GM12878 (cell line): Measurements from ENCODE around the gene DCK. TPM values are rescaled to one million over a fixed set of nuclear protein-coding genes. Genes with fewer than 3 reads are reported as not detected.
"Not testable (repeated sequence)": the region's sequence is repeated elsewhere in the genome, so short reads cannot be mapped to it uniquely, and the experiment has no call there.

Experiments used
- ATAC-seq: fragments of 200-7000 bp; cut with Tn5 transposase; 3 replicates; pipeline ENCODE4 v1.9.1; 2020; ENCODE audit warnings: mild to moderate bottlenecking, moderate library complexity
- BruUV-seq: library from RNA; stranded (reverse); fragments of 400-500 nt; replicated peaks from 2 replicates; lab custom pipeline; 2021; lab: Mats Ljungman, UMichigan
- CTCF ChIA-PET: fragments of 300-600 bp; sonication (Branson Sonifier 250); formaldehyde crosslinking; extraction: SDS; loops from one replicate; lab custom pipeline; 2021; ENCODE audit warnings: inconsistent platforms; lab: Yijun Ruan, JAX
- POLR2A ChIA-PET: fragments of 350-600 bp; formaldehyde crosslinking; extraction: SDS; loops from one replicate; lab custom pipeline; 2021; ENCODE audit warnings: inconsistent platforms; lab: Charles Lee
- RAD21 ChIA-PET: fragments of 300-600 bp; sonication (Branson Sonifier 250); formaldehyde crosslinking; loops from one replicate; lab custom pipeline; 2023; ENCODE audit warnings: antibody characterized with exemption; ENCODE audit not compliant: unreplicated experiment; lab: Charles Lee
- SMC1A ChIA-PET: fragments of 300-600 bp; sonication (Branson Sonifier 250); formaldehyde crosslinking; loops from one replicate; lab custom pipeline; 2023; ENCODE audit not compliant: unreplicated experiment, uncharacterized antibody; lab: Charles Lee
- DNase-seq: peaks from one replicate; pipeline ENCODE4 v3.0.0-alpha.2; 2011; ENCODE audit warnings: low read depth, low spot score
- FAIRE-seq: peaks from 3 replicates; lab custom pipeline; 2011; peaks lifted over from hg19 to GRCh38; lab: Jason Lieb, UNC
- H2AFZ ChIP-seq: 2 replicates; pipeline ENCODE4 v1.6.0; 2011; ENCODE audit warnings: low read depth, low read length, control low read depth; ENCODE audit not compliant: control insufficient read depth
- H3K27ac ChIP-seq: 2 replicates; pipeline ENCODE4 v1.5.1; 2011; ENCODE audit warnings: control low read depth; ENCODE audit not compliant: control insufficient read depth, insufficient read depth
- H3K27me3 ChIP-seq, 2 experiments: replicated peaks in 1 of 2; 2 replicates each; pipeline versions ENCODE4 v1.6.0 to v1.6.1; 2011; ENCODE audit warnings: low read length in 1 of 2; ENCODE audit not compliant: control insufficient read depth in 2 of 2, insufficient read depth in 2 of 2
- H3K36me3 ChIP-seq, 2 experiments: 2 replicates each; pipeline ENCODE4 v1.5.1; 2011; ENCODE audit warnings: low read length in 1 of 2; ENCODE audit not compliant: control insufficient read depth in 2 of 2, insufficient read depth in 2 of 2
- H3K4me1 ChIP-seq: 2 replicates; pipeline ENCODE4 v1.6.1; 2011; ENCODE audit warnings: mild to moderate bottlenecking, low read length, moderate library complexity, mixed read lengths; ENCODE audit not compliant: control insufficient read depth, insufficient read depth
- H3K4me2 ChIP-seq: 2 replicates; pipeline ENCODE4 v1.6.0; 2011; ENCODE audit warnings: control low read depth; ENCODE audit not compliant: control insufficient read depth, insufficient read depth
- H3K4me3 ChIP-seq: fragments of 200-600 bp; sonication (generic); 2 replicates; pipeline ENCODE4 v1.5.1; 2016
- H3K79me2 ChIP-seq: 2 replicates; pipeline ENCODE4 v1.6.0; 2011; ENCODE audit warnings: low read length; ENCODE audit not compliant: control insufficient read depth, insufficient read depth
- H3K9ac ChIP-seq: 2 replicates; pipeline ENCODE4 v1.8.0; 2011; ENCODE audit warnings: low read length, control low read depth, mixed read lengths; ENCODE audit not compliant: control insufficient read depth, insufficient read depth
- H3K9me3 ChIP-seq: replicated peaks from 3 replicates; pipeline ENCODE4 v1.5.1; 2011; ENCODE audit warnings: mild to moderate bottlenecking, low read length; ENCODE audit not compliant: control insufficient read depth, insufficient read depth
- H4K20me1 ChIP-seq: 2 replicates; pipeline ENCODE4 v1.6.0; 2011; ENCODE audit not compliant: control insufficient read depth, insufficient read depth
- HDGF ChIP-seq: fragments of 450-650 bp; IDR thresholded peaks from 2 replicates; pipeline ENCODE4 v1.6.1; 2016; ENCODE audit warnings: antibody characterized with exemption
- POLR2A ChIP-seq: IDR thresholded peaks from 2 replicates; pipeline ENCODE4 v1.6.1; 2011; ENCODE audit warnings: low read depth, mild to moderate bottlenecking, low read length
- WGBS: methylation state at CpG from one replicate; pipeline ENCODE4 v1.1.6; 2016; ENCODE audit warnings: low lambda C conversion rate; ENCODE audit not compliant: insufficient replicate concordance, insufficient coverage; ENCODE audit errors: missing lambda C conversion rate; 5-methylcytosine and 5-hydroxymethylcytosine counted together
- in situ Hi-C: fragments of 300-500 bp; cut with MboI; formaldehyde crosslinking; loops from 9 replicates; pipeline ENCODE4 v1.14.3; 2018; ENCODE audit warnings: mixed read lengths
- intact Hi-C: fragments of 100-400 bp; cut with micrococcal nuclease; formaldehyde crosslinking; loops from one replicate; pipeline ENCODE4 v1.14.2; 2022; ENCODE audit not compliant: unreplicated experiment
- polyA plus RNA-seq, 11 experiments: library from polyadenylated mRNA; depleted of rRNA in 4 of 11; unstranded in 6 of 11; stranded (reverse) in 5 of 11; fragments of >200 nt; fragmentation: Nextera tagmentation in 4 of 11; fragmentation: Illumina TruSeq in 1 of 11; extraction: Ambion mirVana in 4 of 11; extraction: Trizol in 1 of 11; gene quantifications; 1 replicate in 1 of 11; 2 replicates in 10 of 11; pipeline versions ENCODE4 v1.2.1 to v1.2.3, GENCODE V29; 2011 to 2016; ENCODE audit warnings: inconsistent platforms in 2 of 11, missing spikeins in 2 of 11, low read depth in 1 of 11
- total RNA-seq, 4 experiments: library from RNA; depleted of rRNA in 3 of 4; stranded (reverse); fragments of >200 nt in 3 of 4; fragmentation: Illumina TruSeq in 1 of 4; extraction: Trizol in 1 of 4; gene quantifications; 2 replicates each; pipeline versions ENCODE4 v1.2.1 to v1.2.3, GENCODE V29; 2013 to 2021

Gene DCK
- total and polyA plus RNA-seq, 10 of the 15 experiments (the other 5 are each of a cell fraction or from before 2014, with no cell fraction given): 20.0 to 69.4 (median 26.2) TPM

DNA sequence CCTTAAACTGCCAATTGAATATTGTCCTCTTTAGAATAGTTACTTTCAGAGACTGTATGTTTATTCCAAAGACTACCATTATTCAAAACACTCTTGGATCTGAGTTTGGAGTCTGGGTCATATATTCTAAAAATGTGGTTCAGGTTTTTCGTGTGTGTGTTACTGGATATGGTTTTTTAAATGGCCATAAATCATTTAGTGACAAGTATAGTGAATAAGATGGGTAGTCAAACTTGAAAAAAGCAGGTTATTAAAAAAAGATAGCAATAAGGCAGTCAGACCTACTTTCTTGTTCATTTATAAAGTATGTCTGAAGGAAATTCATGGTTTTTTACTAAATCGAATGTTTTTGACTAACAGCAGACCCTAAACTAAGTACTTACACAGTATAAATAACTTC lies 59.3 kb downstream of the DCK start:
- Histone ChIP-seq H3K4me2 (no peak overlapping the region), H3K4me1 (no peaks in the 10 kb centered on the region), H3K79me2 (no peaks in the 10 kb centered on the region), H3K4me3 (no peak overlapping the region), H4K20me1 (no peaks in the 10 kb centered on the region), H3K36me3 (no peaks in the 10 kb centered on the region), H3K27me3 (no peaks in the 10 kb centered on the region), H3K9ac (no peak overlapping the region), H2AFZ (no peak overlapping the region), H3K9me3 (no peaks in the 10 kb centered on the region), H3K27ac (no peak overlapping the region)
- WGBS: 49% methylated on average over 2 of the region's 2 CpGs
- TF ChIP-seq POLR2A (no peak), HDGF (no peak)
- FAIRE-seq (no peak), ATAC-seq (no peak), DNase-seq (no peak)
- in situ Hi-C loops: no loop called here
- no TSS peak for BruUV-seq
- intact Hi-C loops: no loop called here
- ChIA-PET POLR2A (no interaction called here), RAD21 (interaction anchor here (0.6 kb wide), 1 partner anchor 220 kb away, joined by 3 read pairs; no protein-coding TSS in a partner anchor), CTCF (no interaction called here), SMC1A (no interaction called here)

GRCh38 chr4:71053613-71054012 lies 60.2 kb downstream of the DCK start:
- in situ Hi-C loops, FAIRE-seq: not testable (repeated sequence)
- WGBS: no CpG with 5 or more reads among the region's 1 CpG

GRCh38 chr4:71059573-71059972 lies 66.1 kb downstream of the DCK start:
- RAD21 ChIA-PET, CTCF ChIA-PET, in situ Hi-C loops, H4K20me1 ChIP-seq, H3K27me3 ChIP-seq, intact Hi-C loops, ATAC-seq, FAIRE-seq, SMC1A ChIA-PET, H3K9ac ChIP-seq, DNase-seq, BruUV-seq, H3K27ac ChIP-seq, POLR2A ChIA-PET, H3K36me3 ChIP-seq, H3K4me3 ChIP-seq, H2AFZ ChIP-seq, H3K4me1 ChIP-seq, H3K9me3 ChIP-seq, H3K79me2 ChIP-seq, H3K4me2 ChIP-seq: not testable (repeated sequence)
- 76% methylated on average over 14 of the region's 16 CpGs for WGBS

More at GRCh38 chr4:71053613-71054012, 60.2 kb downstream of the DCK start:
- H4K20me1 ChIP-seq, H3K27me3 ChIP-seq, intact Hi-C loops, H3K4me3 ChIP-seq, POLR2A ChIA-PET, SMC1A ChIA-PET, H3K4me2 ChIP-seq, H3K36me3 ChIP-seq, H3K9me3 ChIP-seq, DNase-seq, CTCF ChIA-PET, H3K79me2 ChIP-seq, H2AFZ ChIP-seq, H3K4me1 ChIP-seq, H3K27ac ChIP-seq, BruUV-seq, H3K9ac ChIP-seq, ATAC-seq: not testable (repeated sequence)
- RAD21 ChIA-PET: interaction anchor here (0.6 kb wide), 1 partner anchor 220 kb away, joined by 3 read pairs; no protein-coding TSS in a partner anchor
